Measurements from ENCODE around the gene ABCC4. TPM values are rescaled to one million over a fixed set of nuclear protein-coding genes. Genes with fewer than 3 reads are reported as not detected.

Gene ABCC4
- total RNA-seq, 6 experiments from 2014 or later = 1.1 to 4.9 (median 3.8) TPM

- Histone ChIP-seq H3K9me3 (no peaks in the 10 kb centered on the region), H3K27ac (no peak overlapping the region), H3K4me3 (no peak overlapping the region), H3K27me3 (no peaks in the 10 kb centered on the region), H3K36me3 (no peaks in the 10 kb centered on the region), H3K4me1 (no peaks in the 10 kb centered on the region)
- DNase-seq (no peak), ATAC-seq (peak in 3 of 4 donors; percentile 14 to 55 (median 34))
- 100% methylated on average over 1 of the region's 2 CpGs for WGBS (ENCODE audit: insufficient coverage, low coverage, low lambda C conversion rate, missing lambda C conversion rate)
- intact Hi-C loops (cut with DNase I) = no loop called here
- TF ChIP-seq, protein P1, sequence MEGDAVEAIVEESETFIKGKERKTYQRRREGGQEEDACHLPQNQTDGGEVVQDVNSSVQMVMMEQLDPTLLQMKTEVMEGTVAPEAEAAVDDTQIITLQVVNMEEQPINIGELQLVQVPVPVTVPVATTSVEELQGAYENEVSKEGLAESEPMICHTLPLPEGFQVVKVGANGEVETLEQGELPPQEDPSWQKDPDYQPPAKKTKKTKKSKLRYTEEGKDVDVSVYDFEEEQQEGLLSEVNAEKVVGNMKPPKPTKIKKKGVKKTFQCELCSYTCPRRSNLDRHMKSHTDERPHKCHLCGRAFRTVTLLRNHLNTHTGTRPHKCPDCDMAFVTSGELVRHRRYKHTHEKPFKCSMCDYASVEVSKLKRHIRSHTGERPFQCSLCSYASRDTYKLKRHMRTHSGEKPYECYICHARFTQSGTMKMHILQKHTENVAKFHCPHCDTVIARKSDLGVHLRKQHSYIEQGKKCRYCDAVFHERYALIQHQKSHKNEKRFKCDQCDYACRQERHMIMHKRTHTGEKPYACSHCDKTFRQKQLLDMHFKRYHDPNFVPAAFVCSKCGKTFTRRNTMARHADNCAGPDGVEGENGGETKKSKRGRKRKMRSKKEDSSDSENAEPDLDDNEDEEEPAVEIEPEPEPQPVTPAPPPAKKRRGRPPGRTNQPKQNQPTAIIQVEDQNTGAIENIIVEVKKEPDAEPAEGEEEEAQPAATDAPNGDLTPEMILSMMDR (IDR thresholded peaks at IDR 0.05) = no peak
- TF ChIP-seq POLR2A (IDR thresholded peaks at IDR 0.05) = no peak
Measured at GRCh38 chr13:95245071-95245470, 56.2 kb downstream of the ABCC4 start.

DNA sequence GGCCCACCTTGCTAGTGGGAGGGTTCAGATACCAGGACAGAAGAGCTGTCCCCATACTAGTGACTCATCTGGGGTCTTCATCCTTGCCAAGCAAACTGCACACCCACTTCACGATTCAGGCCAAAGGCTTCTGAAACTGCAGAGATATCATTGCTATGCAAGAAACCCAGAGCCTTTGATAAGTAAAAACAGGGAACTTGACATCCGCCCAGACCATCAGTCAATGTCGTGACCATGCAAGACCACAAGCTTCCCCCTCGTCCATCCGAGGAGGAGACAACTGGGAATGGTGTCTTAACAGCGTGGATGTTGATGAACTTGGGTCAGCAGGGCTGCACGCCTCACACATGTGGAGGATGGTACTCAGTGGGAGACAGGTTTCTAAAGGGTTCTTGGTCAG, 58.0 kb downstream of the ABCC4 start:
- H3K27ac ChIP-seq = no peak overlapping the region
- intact Hi-C loops (cut with DNase I) = no loop called here
- H3K4me3 ChIP-seq = no peak overlapping the region
- H3K9me3 ChIP-seq = no peaks in the 10 kb centered on the region
- H3K36me3 ChIP-seq = no peaks in the 10 kb centered on the region
- ATAC-seq = no peak
- 50% methylated on average over 6 of the region's 7 CpGs for WGBS (ENCODE audit: insufficient coverage, low coverage, low lambda C conversion rate, missing lambda C conversion rate)
- DNase-seq = no peak
- no peaks in the 10 kb centered on the region for H3K27me3 ChIP-seq
- H3K4me1 ChIP-seq = no peaks in the 10 kb centered on the region
- TF ChIP-seq POLR2A (IDR thresholded peaks at IDR 0.05) = no peak
- TF ChIP-seq, protein P1 (IDR thresholded peaks at IDR 0.05) = no peak

- WGBS (ENCODE audit: insufficient coverage, low coverage, low lambda C conversion rate, missing lambda C conversion rate) = 89% methylated on average over 1 of the region's 1 CpG
- ATAC-seq (no peak), DNase-seq (no peak)
Measured at GRCh38 chr13:95241321-95241720, 59.9 kb downstream of the ABCC4 start.

GRCh38 chr13:95239283-95239682, 62.0 kb downstream of the ABCC4 start:
- TF ChIP-seq POLR2A (IDR thresholded peaks at IDR 0.05) = no peak
- TF ChIP-seq, protein P1 (IDR thresholded peaks at IDR 0.05) = no peak
- WGBS (ENCODE audit: insufficient coverage, low coverage, low lambda C conversion rate, missing lambda C conversion rate) = 62% methylated on average over 2 of the region's 2 CpGs
- Histone ChIP-seq H3K4me1 (no peaks in the 10 kb centered on the region), H3K36me3 (no peaks in the 10 kb centered on the region), H3K27ac (no peak overlapping the region), H3K9me3 (no peaks in the 10 kb centered on the region), H3K27me3 (no peaks in the 10 kb centered on the region), H3K4me3 (no peak overlapping the region)
- no peak for ATAC-seq
- DNase-seq = no peak
- intact Hi-C loops (cut with DNase I) = no loop called here

More at GRCh38 chr13:95241321-95241720, 59.9 kb downstream of the ABCC4 start:
- intact Hi-C loops (cut with DNase I) = no loop called here
- Histone ChIP-seq H3K4me1 (no peaks in the 10 kb centered on the region), H3K4me3 (no peak overlapping the region), H3K27ac (no peak overlapping the region), H3K9me3 (no peaks in the 10 kb centered on the region), H3K36me3 (no peaks in the 10 kb centered on the region), H3K27me3 (no peaks in the 10 kb centered on the region)
- TF ChIP-seq POLR2A (IDR thresholded peaks at IDR 0.05) = no peak
- TF ChIP-seq, protein P1 (IDR thresholded peaks at IDR 0.05) = no peak
